HEK293 (cell line): ENCODE measurements around the gene STEAP3.

Experiments
- CTCF ChIP-seq: fragments of 450-650 bp; formaldehyde crosslinking; IDR thresholded peaks from 2 replicates; pipeline ENCODE4 v1.5.1; 2016; ENCODE audit warnings: missing biosample characterization, missing genetic modification characterization
- INSM2 ChIP-seq: fragments of 450-650 bp; formaldehyde crosslinking; IDR thresholded peaks from 2 replicates; pipeline ENCODE4 v1.5.1; 2016; ENCODE audit warnings: missing biosample characterization, missing genetic modification characterization
- KLF17 ChIP-seq: fragments of 450-650 bp; formaldehyde crosslinking; IDR thresholded peaks from 2 replicates; pipeline ENCODE4 v1.5.1; 2016; ENCODE audit warnings: missing biosample characterization, missing genetic modification characterization
- PRDM6 ChIP-seq: fragments of 450-650 bp; formaldehyde crosslinking; IDR thresholded peaks from 2 replicates; pipeline ENCODE4 v1.5.1; 2017; ENCODE audit warnings: missing biosample characterization, missing genetic modification characterization
- SETDB1 ChIP-seq: IDR thresholded peaks from one replicate; pipeline ENCODE4 v1.6.1; 2017; ENCODE audit warnings: mild to moderate bottlenecking, low read length, moderate library complexity, mixed read lengths; ENCODE audit not compliant: insufficient read length
- ZBTB49 ChIP-seq: fragments of 450-650 bp; formaldehyde crosslinking; IDR thresholded peaks from 2 replicates; pipeline ENCODE4 v1.5.1; 2016; ENCODE audit warnings: missing biosample characterization, missing genetic modification characterization, low read depth
- ZEB2 ChIP-seq: fragments of 450-650 bp; formaldehyde crosslinking; IDR thresholded peaks from 2 replicates; pipeline ENCODE4 v1.5.1; 2016; ENCODE audit warnings: missing biosample characterization, missing genetic modification characterization
- ZNF112 ChIP-seq: fragments of 450-650 bp; formaldehyde crosslinking; IDR thresholded peaks from 2 replicates; pipeline ENCODE4 v1.5.0; 2017; ENCODE audit warnings: missing biosample characterization, missing genetic modification characterization
- ZNF114 ChIP-seq: fragments of 450-650 bp; formaldehyde crosslinking; IDR thresholded peaks from 2 replicates; pipeline ENCODE4 v1.5.0; 2017; ENCODE audit warnings: missing biosample characterization, missing genetic modification characterization
- ZNF155 ChIP-seq: fragments of 450-650 bp; formaldehyde crosslinking; IDR thresholded peaks from 2 replicates; pipeline ENCODE4 v1.5.1; 2016; ENCODE audit warnings: missing biosample characterization, missing genetic modification characterization
- ZNF16 ChIP-seq: fragments of 450-650 bp; formaldehyde crosslinking; IDR thresholded peaks from 2 replicates; pipeline ENCODE4 v1.5.1; 2016; ENCODE audit warnings: low read depth, missing biosample characterization, missing genetic modification characterization
- ZNF24 ChIP-seq: fragments of 450-650 bp; formaldehyde crosslinking; IDR thresholded peaks from 2 replicates; pipeline ENCODE4 v1.5.1; 2016; ENCODE audit warnings: missing biosample characterization, missing genetic modification characterization
- ZNF26 ChIP-seq: fragments of 450-650 bp; formaldehyde crosslinking; IDR thresholded peaks from 2 replicates; pipeline ENCODE4 v1.5.1; 2016; ENCODE audit warnings: missing biosample characterization, missing genetic modification characterization
- ZNF311 ChIP-seq: fragments of 450-650 bp; formaldehyde crosslinking; IDR thresholded peaks from 2 replicates; pipeline ENCODE4 v1.5.1; 2017; ENCODE audit warnings: missing biosample characterization, missing genetic modification characterization, borderline replicate concordance
- ZNF324 ChIP-seq: fragments of 450-650 bp; formaldehyde crosslinking; IDR thresholded peaks from 2 replicates; pipeline ENCODE4 v1.5.1; 2016; ENCODE audit warnings: missing biosample characterization, missing genetic modification characterization
- ZNF48 ChIP-seq: fragments of 450-650 bp; formaldehyde crosslinking; IDR thresholded peaks from 2 replicates; pipeline ENCODE4 v1.5.1; 2016; ENCODE audit warnings: missing biosample characterization, missing genetic modification characterization
- ZNF513 ChIP-seq: fragments of 450-650 bp; IDR thresholded peaks from 2 replicates; pipeline ENCODE4 v1.5.1; 2018; ENCODE audit warnings: missing biosample characterization, missing genetic modification characterization
- ZNF521 ChIP-seq: fragments of 450-650 bp; formaldehyde crosslinking; IDR thresholded peaks from 2 replicates; pipeline ENCODE4 v1.5.1; 2017; ENCODE audit warnings: missing biosample characterization, mild to moderate bottlenecking, missing genetic modification characterization
- ZNF544 ChIP-seq: fragments of 450-650 bp; formaldehyde crosslinking; IDR thresholded peaks from 2 replicates; pipeline ENCODE4 v1.5.0; 2017; ENCODE audit warnings: missing biosample characterization, missing genetic modification characterization
- ZNF596 ChIP-seq: fragments of 450-650 bp; IDR thresholded peaks from 2 replicates; pipeline ENCODE4 v1.5.0; 2018; ENCODE audit warnings: missing biosample characterization, mild to moderate bottlenecking, missing genetic modification characterization, moderate library complexity
- ZNF660 ChIP-seq: fragments of 450-650 bp; IDR thresholded peaks from 2 replicates; pipeline ENCODE4 v1.5.1; 2018; ENCODE audit warnings: missing biosample characterization, mild to moderate bottlenecking, missing genetic modification characterization
- ZNF704 ChIP-seq: fragments of 450-650 bp; formaldehyde crosslinking; IDR thresholded peaks from 2 replicates; pipeline ENCODE4 v1.5.1; 2016; ENCODE audit warnings: missing biosample characterization, missing genetic modification characterization
- ZNF707 ChIP-seq: fragments of 450-650 bp; formaldehyde crosslinking; IDR thresholded peaks from 2 replicates; pipeline ENCODE4 v1.5.1; 2016; ENCODE audit warnings: missing biosample characterization, missing genetic modification characterization
- ZNF768 ChIP-seq: fragments of 450-650 bp; formaldehyde crosslinking; IDR thresholded peaks from 2 replicates; pipeline ENCODE4 v1.5.1; 2018; ENCODE audit warnings: missing biosample characterization, mild to moderate bottlenecking, missing genetic modification characterization
- ZNF843 ChIP-seq: fragments of 450-650 bp; formaldehyde crosslinking; IDR thresholded peaks from 2 replicates; pipeline ENCODE4 v1.5.1; 2016; ENCODE audit warnings: missing biosample characterization, missing genetic modification characterization
- ZSCAN23 ChIP-seq: fragments of 450-650 bp; formaldehyde crosslinking; IDR thresholded peaks from 2 replicates; pipeline ENCODE4 v1.5.1; 2016; ENCODE audit warnings: missing biosample characterization, missing genetic modification characterization
- ZSCAN30 ChIP-seq: fragments of 450-650 bp; IDR thresholded peaks from 2 replicates; pipeline ENCODE4 v1.5.1; 2018; ENCODE audit warnings: missing biosample characterization, mild to moderate bottlenecking, missing genetic modification characterization, moderate library complexity

The STEAP3 gene

GRCh38 chr2:119240311-119241204 lies 16.9 kb downstream of the STEAP3 start (continued):
- TF ChIP-seq CTCF (no peak), ZNF704 (no peak), ZEB2 (no peak; the same call in 1 of the 2 replicates), ZNF596 (tag by site-specific recombination) (no peak), ZNF513 (tag by site-specific recombination) (no peak), SETDB1 (no peak), ZNF114 (tag by site-specific recombination) (no peak), ZSCAN23 (tag by site-specific recombination) (no peak), ZNF48 (no peak), ZNF16 (tag by site-specific recombination) (no peak), ZBTB49 (tag by site-specific recombination) (no peak), KLF17 (peak; percentile 70; the same call in 1 of the 2 replicates), ZNF26 (no peak), PRDM6 (tag by site-specific recombination) (no peak), ZNF155 (no peak), ZNF660 (tag by site-specific recombination) (no peak), ZNF24 (tag by site-specific recombination) (no peak), ZNF311 (tag by site-specific recombination) (no peak), ZNF544 (no peak), ZNF112 (tag by site-specific recombination) (no peak), ZNF324 (tag by site-specific recombination) (no peak), INSM2 (tag by site-specific recombination) (no peak), ZNF521 (tag by site-specific recombination) (no peak), ZNF707 (tag by site-specific recombination) (no peak), ZSCAN30 (tag by site-specific recombination) (peak; percentile 78), ZNF768 (no peak), ZNF843 (tag by site-specific recombination) (peak; percentile 55; the same call in 1 of the 2 replicates)
